Endothelial cell of umbilical vein (primary cell): ENCODE measurements around the gene VWC2. TPM values are rescaled to one million over a fixed set of nuclear protein-coding genes. Genes with fewer than 3 reads are reported as not detected.

Experiments used
- BruUV-seq: library from RNA; stranded (reverse); fragments of 400-500 nt; replicated peaks from 2 replicates; lab custom pipeline; 2021; lab: Mats Ljungman, UMichigan
- CTCF ChIA-PET: fragments of 300-600, 350-600 bp; sonication (Branson Sonifier 250); formaldehyde crosslinking; loops from one replicate; lab custom pipeline; 2021; ENCODE audit warnings: antibody characterized with exemption, inconsistent platforms; lab: Charles Lee
- POLR2A ChIA-PET: fragments of 300-600, 350-600 bp; sonication (Branson Sonifier 250); formaldehyde crosslinking; loops from one replicate; lab custom pipeline; 2021; ENCODE audit warnings: antibody characterized with exemption, inconsistent platforms; lab: Charles Lee
- DNase-seq: peaks from one replicate; pipeline ENCODE4 v3.0.0-alpha.2; 2011; ENCODE audit warnings: low read depth, low spot score
- FAIRE-seq: peaks from 2 replicates; lab custom pipeline; 2011; peaks lifted over from hg19 to GRCh38; lab: Jason Lieb, UNC
- H2AFZ ChIP-seq: 2 replicates; pipeline ENCODE4 v1.6.0; 2012; ENCODE audit warnings: low read depth, low read length, control low read depth, inconsistent platforms
- H3K27ac ChIP-seq: 2 replicates; pipeline ENCODE4 v1.5.1; 2011; ENCODE audit warnings: low read depth, mild to moderate bottlenecking, control low read depth, low read length, moderate library complexity; ENCODE audit not compliant: insufficient read depth
- H3K27me3 ChIP-seq, 2 experiments: 2 replicates each; pipeline versions ENCODE4 v1.6.0 to v1.6.1; 2011; ENCODE audit warnings: low read length in 2 of 2, mixed read lengths in 1 of 2; ENCODE audit not compliant: control insufficient read depth in 2 of 2, insufficient read depth in 2 of 2
- H3K36me3 ChIP-seq, 2 experiments: 2 replicates in 1 of 2; 3 replicates in 1 of 2; pipeline ENCODE4 v1.5.1; 2011; ENCODE audit warnings: low read length in 2 of 2, mild to moderate bottlenecking in 1 of 2, moderate library complexity in 1 of 2; ENCODE audit not compliant: control insufficient read depth in 2 of 2, insufficient read depth in 2 of 2; ENCODE audit errors: extremely low read depth in 1 of 2
- H3K4me1 ChIP-seq: 3 replicates; pipeline ENCODE4 v1.5.1; 2011; ENCODE audit warnings: mild to moderate bottlenecking, low read length; ENCODE audit not compliant: control insufficient read depth, insufficient read depth; ENCODE audit errors: extremely low read depth
- H3K4me2 ChIP-seq: 2 replicates; pipeline ENCODE4 v1.6.1; 2011; ENCODE audit warnings: low read length, control low read depth, mixed read lengths; ENCODE audit not compliant: insufficient read depth
- H3K4me3 ChIP-seq, 3 experiments: fragments of 200-600 bp in 1 of 3; sonication (generic), shearing (Covaris generic) in 1 of 3; replicated peaks in 1 of 3; 2 replicates each; pipeline ENCODE4 v1.5.1; 2011 to 2016; ENCODE audit warnings: control low read depth in 3 of 3, low read length in 3 of 3, mild to moderate bottlenecking in 2 of 3, inconsistent platforms in 1 of 3, low read depth in 1 of 3, moderate library complexity in 1 of 3; ENCODE audit not compliant: insufficient read depth in 1 of 3
- H3K79me2 ChIP-seq: 2 replicates; pipeline ENCODE4 v1.6.0; 2012; ENCODE audit warnings: low read length, inconsistent platforms; ENCODE audit not compliant: control insufficient read depth, insufficient read depth
- H3K9ac ChIP-seq: replicated peaks from 2 replicates; pipeline ENCODE3; 2011; ENCODE audit warnings: low read length, control low read depth; ENCODE audit not compliant: insufficient read depth; ENCODE audit errors: extremely low read depth
- H3K9me1 ChIP-seq: replicated peaks from 3 replicates; pipeline ENCODE4 v1.6.0; 2011; ENCODE audit warnings: mild to moderate bottlenecking, low read length; ENCODE audit not compliant: control insufficient read depth, insufficient read depth; ENCODE audit errors: extremely low read depth
- H3K9me3 ChIP-seq: replicated peaks from 2 replicates; pipeline ENCODE4 v1.5.1; 2012; ENCODE audit warnings: low read length, inconsistent platforms; ENCODE audit not compliant: control insufficient read depth, insufficient read depth
- H4K20me1 ChIP-seq: replicated peaks from 2 replicates; pipeline ENCODE3; 2011; ENCODE audit warnings: mild to moderate bottlenecking, low read length; ENCODE audit not compliant: control insufficient read depth, insufficient read depth; ENCODE audit errors: extremely low read depth
- CTCF ChIP-seq, 2 donors: IDR thresholded peaks; 1 replicate in 1 of 2; 2 replicates in 1 of 2; pipeline ENCODE4 v1.5.1; 2011; ENCODE audit warnings: low read length in 2 of 2, mild to moderate bottlenecking in 2 of 2, moderate library complexity in 2 of 2, control low read depth in 1 of 2, inconsistent platforms in 1 of 2, low read depth in 1 of 2; ENCODE audit not compliant: insufficient read depth in 1 of 2; ENCODE audit errors: extremely low read depth in 1 of 2
- EZH2 ChIP-seq: IDR thresholded peaks from 2 replicates; pipeline ENCODE4 v1.6.1; 2012; ENCODE audit warnings: borderline replicate concordance, low read depth, mild to moderate bottlenecking, moderate library complexity, low read length, inconsistent platforms; ENCODE audit not compliant: severe bottlenecking
- FOS ChIP-seq: IDR thresholded peaks from 2 replicates; pipeline ENCODE4 v1.6.1; 2011; ENCODE audit warnings: mild to moderate bottlenecking, low read length, moderate library complexity, borderline replicate concordance; ENCODE audit not compliant: insufficient read depth
- GATA2 ChIP-seq: IDR thresholded peaks from 2 replicates; pipeline ENCODE4 v1.7.0; 2011; ENCODE audit warnings: low read depth, mild to moderate bottlenecking, moderate library complexity, mixed read lengths, low read length; ENCODE audit not compliant: insufficient read length, insufficient read depth
- JUN ChIP-seq: IDR thresholded peaks from 2 replicates; pipeline ENCODE4 v1.6.1; 2011; ENCODE audit warnings: borderline replicate concordance, low read depth; ENCODE audit not compliant: insufficient read length, insufficient read depth
- MAX ChIP-seq: IDR thresholded peaks from 2 replicates; pipeline ENCODE4 v1.6.1; 2011; ENCODE audit not compliant: insufficient read depth, insufficient read length
- MYC ChIP-seq: IDR thresholded peaks from one replicate; pipeline ENCODE4 v1.6.1; 2011; ENCODE audit warnings: mild to moderate bottlenecking, low read depth, low read length
- POLR2A ChIP-seq: IDR thresholded peaks from 2 replicates; pipeline ENCODE4 v1.6.1; 2012; ENCODE audit warnings: low read depth, mild to moderate bottlenecking, control low read depth, low read length
- POLR2AphosphoS5 ChIP-seq: IDR thresholded peaks from 2 replicates; pipeline ENCODE4 v1.6.1; 2012; ENCODE audit warnings: low read depth, mild to moderate bottlenecking, control low read depth, low read length, moderate library complexity; ENCODE audit not compliant: insufficient read depth
- dilution Hi-C: fragments of 300-500 bp; cut with MboI; formaldehyde crosslinking; loops from one replicate; pipeline ENCODE4 v1.15.0; 2019; ENCODE audit warnings: low sequenced_read_pairs; ENCODE audit not compliant: extremely low pct_ligation_motif_present
- intact Hi-C: fragments of 100-400 bp; cut with micrococcal nuclease; formaldehyde crosslinking; loops from one replicate; pipeline ENCODE4 v1.10.0; 2022
- polyA plus RNA-seq, 4 experiments: library from polyadenylated mRNA; depleted of rRNA in 3 of 4; stranded (reverse) in 3 of 4; unstranded in 1 of 4; fragments of >200 nt; gene quantifications; 2 replicates each; pipeline versions ENCODE4 v1.2.1 to v1.2.3, GENCODE V29; 2011 to 2012; ENCODE audit warnings: missing spikeins in 1 of 4
- total RNA-seq: library from RNA; stranded (reverse); gene quantifications from 2 replicates; pipeline ENCODE4 v1.2.3, GENCODE V29; 2021

The VWC2 gene
- total and polyA plus RNA-seq, 2 donors (not counting 3 experiments of a cell fraction or from before 2014, with no cell fraction given), result not detected

- Histone ChIP-seq H3K36me3 (no peaks in the 10 kb centered on the region), H3K27ac (no peak overlapping the region), H2AFZ (no peak overlapping the region), H3K9me1 (no peaks in the 10 kb centered on the region), H4K20me1 (no peaks in the 10 kb centered on the region), H3K9ac (no peak overlapping the region), H3K4me1 (no peaks in the 10 kb centered on the region), H3K4me3 (no peak overlapping the region), H3K4me2 (no peak overlapping the region), H3K9me3 (no peaks in the 10 kb centered on the region), H3K27me3 (peaks cover 7 to 21% of the 10 kb centered on the region in 2 experiments), H3K79me2 (no peaks in the 10 kb centered on the region)
- no TSS peak for BruUV-seq
- DNase-seq, result no peak
- CTCF ChIA-PET, result no interaction called here
- no peak for TF ChIP-seq MAX
- TF ChIP-seq FOS, result no peak
- no peak for TF ChIP-seq MYC
- no peak for TF ChIP-seq EZH2
- TF ChIP-seq POLR2A, result no peak
- TF ChIP-seq GATA2, result no peak
- TF ChIP-seq POLR2AphosphoS5, result no peak
- no peak for TF ChIP-seq JUN
- no peak for TF ChIP-seq CTCF (IDR thresholded peaks at IDR 0.05; ENCODE audit: extremely low read depth in 1 of 2, insufficient read depth in 1 of 2, low read depth in 1 of 2, low read length in 2 of 2)
- POLR2A ChIA-PET, result no interaction called here
- dilution Hi-C loops, result no loop called here
- intact Hi-C loops, result no loop called here
- FAIRE-seq, result no peak
These were observed 2.6 kb upstream of the VWC2 start for GRCh38 chr7:49770838-49771237.
